OCI-LY7 (cell line): ENCODE results near the gene SP7. TPM values are rescaled to one million over a fixed set of nuclear protein-coding genes. Genes with fewer than 3 reads are reported as not detected.

Experiments used
- BruUV-seq: library from RNA; stranded (reverse); fragments of 400-500 nt; replicated peaks from 2 replicates; lab custom pipeline; 2021; lab: Mats Ljungman, UMichigan
- CTCF ChIA-PET: fragments of 300-600 bp; sonication (Branson Sonifier 250); formaldehyde crosslinking; loops from one replicate; lab custom pipeline; 2022; ENCODE audit warnings: antibody characterized with exemption; ENCODE audit not compliant: unreplicated experiment; lab: Charles Lee
- POLR2A ChIA-PET: fragments of 300-600 bp; sonication (Branson Sonifier 250); formaldehyde crosslinking; loops from one replicate; lab custom pipeline; 2022; ENCODE audit warnings: antibody characterized with exemption; lab: Charles Lee
- DNase-seq: peaks from one replicate; pipeline ENCODE4 v3.0.0-alpha.2; 2015; ENCODE audit warnings: low spot score
- H2AFZ ChIP-seq: fragments of 200-600 bp; sonication (generic), shearing (Covaris generic); 2 replicates; pipeline ENCODE4 v1.6.1; 2014; ENCODE audit warnings: mild to moderate bottlenecking, antibody characterized with exemption, low read length, moderate library complexity
- H3K27ac ChIP-seq: fragments of 200-600 bp; sonication (generic); 2 replicates; pipeline ENCODE4 v1.5.1; 2014; ENCODE audit warnings: mixed run types, low read depth, mild to moderate bottlenecking, moderate library complexity, low read length, inconsistent platforms; ENCODE audit not compliant: poor library complexity, severe bottlenecking
- H3K36me3 ChIP-seq: fragments of 200-600 bp; sonication (generic); 2 replicates; pipeline ENCODE4 v1.6.1; 2014; ENCODE audit warnings: mild to moderate bottlenecking, antibody characterized with exemption, low read length, moderate library complexity, mixed read lengths; ENCODE audit not compliant: insufficient read depth
- H3K4me1 ChIP-seq: fragments of 200-600 bp; sonication (generic); 2 replicates; pipeline ENCODE4 v1.5.1; 2014; ENCODE audit warnings: mild to moderate bottlenecking, low read length; ENCODE audit not compliant: insufficient read depth, poor library complexity, severe bottlenecking
- H3K4me2 ChIP-seq: fragments of 200-600 bp; sonication (generic); 2 replicates; pipeline ENCODE4 v1.6.1; 2014; ENCODE audit warnings: mild to moderate bottlenecking, low read length
- H3K4me3 ChIP-seq: fragments of 200-600 bp; sonication (generic); 2 replicates; pipeline ENCODE4 v1.5.1; 2014; ENCODE audit warnings: mild to moderate bottlenecking, low read depth, low read length; ENCODE audit not compliant: poor library complexity, severe bottlenecking
- H3K79me2 ChIP-seq: fragments of 200-600 bp; sonication (generic); 2 replicates; pipeline ENCODE4 v1.6.1; 2016; ENCODE audit warnings: low read depth, mild to moderate bottlenecking, low read length, moderate library complexity, mixed read lengths; ENCODE audit not compliant: insufficient read depth
- H3K9me2 ChIP-seq: fragments of 200-600 bp; sonication (generic); 2 replicates; pipeline ENCODE4 v1.6.1; 2016; ENCODE audit warnings: mild to moderate bottlenecking, low read length, mixed read lengths; ENCODE audit not compliant: insufficient read depth
- H3K9me3 ChIP-seq: fragments of 200-600 bp; sonication (generic); 2 replicates; pipeline ENCODE4 v1.6.1; 2014; ENCODE audit warnings: mild to moderate bottlenecking, mixed run types, low read length, mixed read lengths
- H4K20me1 ChIP-seq: fragments of 200-600 bp; sonication (generic); 2 replicates; pipeline ENCODE4 v1.6.1; 2014; ENCODE audit warnings: mild to moderate bottlenecking, antibody characterized with exemption, low read length, moderate library complexity, mixed read lengths; ENCODE audit not compliant: insufficient read depth
- EZH2phosphoT487 ChIP-seq: fragments of 200-600 bp; sonication (generic); IDR thresholded peaks from 2 replicates; pipeline ENCODE4 v1.6.1; 2018; ENCODE audit warnings: low read depth, borderline replicate concordance, mild to moderate bottlenecking, mixed run types, antibody characterized with exemption, low read length, moderate library complexity, mixed read lengths
- intact Hi-C: fragments of 100-400 bp; cut with micrococcal nuclease; formaldehyde crosslinking; loops from one replicate; pipeline ENCODE4 v1.10.0; 2022; ENCODE audit not compliant: unreplicated experiment
- total RNA-seq, 2 experiments: library from RNA; depleted of rRNA in 1 of 2; stranded (reverse); fragments of >200 nt in 1 of 2; shearing (Covaris generic) in 1 of 2; gene quantifications; 2 replicates each; pipeline ENCODE4 v1.2.3, GENCODE V29; 2014 to 2022
- TF ChIP-seq, protein P1 (sequence below): fragments of 200-600 bp; sonication (generic); conservative IDR thresholded peaks from 2 replicates; pipeline ENCODE4 v1.5.1; 2014; ENCODE audit warnings: mild to moderate bottlenecking, antibody characterized with exemption, low read length, moderate library complexity, mixed read lengths

The SP7 gene
- total RNA-seq, 2 experiments from 2014 or later = 0.16 to 0.27 TPM

GRCh38 chr12:53292426-53292825, 43.7 kb downstream of the SP7 start:
- no peaks in the 10 kb centered on the region for H3K9me2 ChIP-seq
- H3K79me2 ChIP-seq = peaks cover 16% of the 10 kb centered on the region
- no peak for DNase-seq
- ChIA-PET CTCF (no interaction called here), POLR2A (no interaction called here)
- intact Hi-C loops = no loop called here
- TF ChIP-seq, protein P1, sequence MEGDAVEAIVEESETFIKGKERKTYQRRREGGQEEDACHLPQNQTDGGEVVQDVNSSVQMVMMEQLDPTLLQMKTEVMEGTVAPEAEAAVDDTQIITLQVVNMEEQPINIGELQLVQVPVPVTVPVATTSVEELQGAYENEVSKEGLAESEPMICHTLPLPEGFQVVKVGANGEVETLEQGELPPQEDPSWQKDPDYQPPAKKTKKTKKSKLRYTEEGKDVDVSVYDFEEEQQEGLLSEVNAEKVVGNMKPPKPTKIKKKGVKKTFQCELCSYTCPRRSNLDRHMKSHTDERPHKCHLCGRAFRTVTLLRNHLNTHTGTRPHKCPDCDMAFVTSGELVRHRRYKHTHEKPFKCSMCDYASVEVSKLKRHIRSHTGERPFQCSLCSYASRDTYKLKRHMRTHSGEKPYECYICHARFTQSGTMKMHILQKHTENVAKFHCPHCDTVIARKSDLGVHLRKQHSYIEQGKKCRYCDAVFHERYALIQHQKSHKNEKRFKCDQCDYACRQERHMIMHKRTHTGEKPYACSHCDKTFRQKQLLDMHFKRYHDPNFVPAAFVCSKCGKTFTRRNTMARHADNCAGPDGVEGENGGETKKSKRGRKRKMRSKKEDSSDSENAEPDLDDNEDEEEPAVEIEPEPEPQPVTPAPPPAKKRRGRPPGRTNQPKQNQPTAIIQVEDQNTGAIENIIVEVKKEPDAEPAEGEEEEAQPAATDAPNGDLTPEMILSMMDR = no peak
- TF ChIP-seq EZH2phosphoT487 = no peak
- no peak overlapping the region for H3K27ac ChIP-seq
- no peaks in the 10 kb centered on the region for H3K9me3 ChIP-seq
- no peaks in the 10 kb centered on the region for H4K20me1 ChIP-seq
- no peak overlapping the region for H3K4me3 ChIP-seq
- no peak overlapping the region for H3K4me2 ChIP-seq
- H2AFZ ChIP-seq = no peak overlapping the region
- BruUV-seq = no TSS peak
- H3K4me1 ChIP-seq = peaks cover 17% of the 10 kb centered on the region
- peaks cover 83% of the 10 kb centered on the region for H3K36me3 ChIP-seq

DNA sequence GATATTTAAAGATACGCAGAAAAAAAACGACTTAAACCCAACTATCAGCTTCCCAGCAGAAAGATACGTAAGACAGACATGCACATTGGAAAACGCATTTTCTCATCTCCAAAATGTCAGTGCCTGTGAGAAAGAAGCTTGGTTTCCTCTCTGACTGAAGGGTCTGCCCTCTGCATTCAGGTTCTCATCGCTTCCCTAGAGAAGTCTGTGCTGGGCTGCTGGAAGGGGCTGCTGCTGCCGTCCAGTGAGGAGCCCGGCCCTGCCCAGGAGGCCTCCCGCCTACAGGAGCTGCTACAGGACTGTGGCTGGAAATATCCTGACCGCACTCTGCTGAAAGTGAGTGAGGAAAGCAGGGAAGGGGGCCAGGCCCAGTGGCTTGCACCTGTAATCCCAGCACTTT, 45.5 kb downstream of the SP7 start:
- Histone ChIP-seq H3K4me1 (peaks cover 6% of the 10 kb centered on the region), H3K27ac (no peak overlapping the region), H3K4me3 (no peak overlapping the region), H3K9me3 (no peaks in the 10 kb centered on the region), H3K4me2 (no peak overlapping the region), H3K36me3 (peaks cover 85% of the 10 kb centered on the region), H3K9me2 (no peaks in the 10 kb centered on the region), H4K20me1 (no peaks in the 10 kb centered on the region), H3K79me2 (peaks cover 2% of the 10 kb centered on the region), H2AFZ (no peak overlapping the region)
- TF ChIP-seq, protein P1 = no peak
- no peak for TF ChIP-seq EZH2phosphoT487
- POLR2A ChIA-PET = interaction anchor here (0.7 kb wide), 1 partner anchor 29 kb away, joined by 4 read pairs; no protein-coding TSS in a partner anchor
- no TSS peak for BruUV-seq
- CTCF ChIA-PET = no interaction called here
- no peak for DNase-seq
- intact Hi-C loops = no loop called here

- Histone ChIP-seq H4K20me1 (no peaks in the 10 kb centered on the region), H3K27ac (no peak overlapping the region), H3K4me3 (no peak overlapping the region), H2AFZ (no peak overlapping the region), H3K36me3 (peaks cover 89% of the 10 kb centered on the region), H3K79me2 (no peaks in the 10 kb centered on the region), H3K4me2 (no peak overlapping the region), H3K9me3 (no peaks in the 10 kb centered on the region), H3K4me1 (peaks cover 3% of the 10 kb centered on the region), H3K9me2 (no peaks in the 10 kb centered on the region)
- intact Hi-C loops = no loop called here
- BruUV-seq = no TSS peak
- TF ChIP-seq EZH2phosphoT487 = no peak
- TF ChIP-seq, protein P1 = no peak
- ChIA-PET POLR2A (interaction anchor here (0.9 kb wide), 1 partner anchor 130 kb away, joined by 3 read pairs; no protein-coding TSS in a partner anchor), CTCF (no interaction called here)
- no peak for DNase-seq
Measured at GRCh38 chr12:53289891-53290290, 46.3 kb downstream of the SP7 start.
